Neuronal stem cell (in vitro differentiated cells): ENCODE data around the gene GLG1.

Experiments used
- DNase-seq: peaks from one replicate; pipeline ENCODE4 v3.0.0-alpha.2; 2013; ENCODE audit warnings: low spot score
- H2AFZ ChIP-seq: one replicate; pipeline ENCODE4 v1.6.1; 2013; ENCODE audit warnings: mild to moderate bottlenecking, low read length, inconsistent platforms
- H2AK5ac ChIP-seq: 2 replicates; pipeline ENCODE4 v1.6.1; 2013; ENCODE audit warnings: low read depth, mild to moderate bottlenecking, inconsistent platforms, low read length, moderate library complexity, mixed read lengths
- H2BK120ac ChIP-seq: 2 replicates; pipeline ENCODE4 v1.6.1; 2013; ENCODE audit warnings: low read depth, mild to moderate bottlenecking, inconsistent platforms, low read length, moderate library complexity, mixed read lengths
- H2BK12ac ChIP-seq: one replicate; pipeline ENCODE4 v1.6.1; 2013; ENCODE audit warnings: low read length, inconsistent platforms
- H2BK15ac ChIP-seq: 2 replicates; pipeline ENCODE4 v1.6.1; 2013; ENCODE audit warnings: mild to moderate bottlenecking, low read length, inconsistent platforms, mixed read lengths
- H2BK5ac ChIP-seq: one replicate; pipeline ENCODE4 v1.6.1; 2013; ENCODE audit warnings: inconsistent platforms, mild to moderate bottlenecking, low read length, moderate library complexity
- H3K14ac ChIP-seq: one replicate; pipeline ENCODE4 v1.6.1; 2013; ENCODE audit warnings: low read length, inconsistent platforms
- H3K18ac ChIP-seq: 2 replicates; pipeline ENCODE4 v1.6.1; 2013; ENCODE audit warnings: low read length, inconsistent platforms
- H3K23ac ChIP-seq: 2 replicates; pipeline ENCODE4 v1.6.1; 2013; ENCODE audit warnings: low read depth, mild to moderate bottlenecking, mixed read lengths, low read length, inconsistent platforms; ENCODE audit not compliant: poor library complexity
- H3K27ac ChIP-seq: replicated peaks from 3 replicates; pipeline ENCODE4 v1.5.1; 2013; ENCODE audit warnings: low read length, inconsistent platforms
- H3K27me3 ChIP-seq, 3 experiments: 2 replicates each; pipeline ENCODE4 v1.6.1; 2013; ENCODE audit warnings: low read length in 3 of 3, mild to moderate bottlenecking in 2 of 3, inconsistent platforms in 1 of 3, low read depth in 1 of 3, mixed read lengths in 1 of 3, moderate library complexity in 1 of 3; ENCODE audit not compliant: control insufficient read depth in 3 of 3, insufficient read depth in 3 of 3
- H3K36me3 ChIP-seq, 2 donors: replicated peaks in 1 of 2; 2 replicates each; pipeline ENCODE4 v1.6.1; 2013; ENCODE audit warnings: low read length in 2 of 2; ENCODE audit not compliant: control insufficient read depth in 2 of 2, insufficient read depth in 2 of 2
- H3K4ac ChIP-seq: 2 replicates; pipeline ENCODE4 v1.6.1; 2013; ENCODE audit warnings: inconsistent platforms, mild to moderate bottlenecking, low read length, moderate library complexity
- H3K4me1 ChIP-seq, 2 donors: 1 replicate in 1 of 2; 2 replicates in 1 of 2; pipeline ENCODE4 v1.6.1; 2013; ENCODE audit warnings: low read length in 2 of 2, low read depth in 1 of 2; ENCODE audit not compliant: control insufficient read depth in 2 of 2, insufficient read depth in 1 of 2
- H3K4me2 ChIP-seq: one replicate; pipeline ENCODE4 v1.6.1; 2013; ENCODE audit warnings: mild to moderate bottlenecking, low read length, inconsistent platforms; ENCODE audit not compliant: insufficient read depth, poor library complexity, severe bottlenecking
- H3K4me3 ChIP-seq, 2 donors: 2 replicates each; pipeline ENCODE4 v1.5.1; 2013; ENCODE audit warnings: low read length in 2 of 2, mild to moderate bottlenecking in 2 of 2, inconsistent platforms in 1 of 2, moderate library complexity in 1 of 2
- H3K79me1 ChIP-seq: one replicate; pipeline ENCODE4 v1.6.1; 2013; ENCODE audit warnings: low read depth, mild to moderate bottlenecking, inconsistent platforms, low read length, moderate library complexity
- H3K9ac ChIP-seq: one replicate; pipeline ENCODE4 v1.6.1; 2013; ENCODE audit warnings: mild to moderate bottlenecking, low read depth, low read length, inconsistent platforms; ENCODE audit not compliant: poor library complexity
- H3K9me3 ChIP-seq, 2 donors: replicated peaks in 1 of 2; 2 replicates each; pipeline versions ENCODE3 to v1.6.1; 2013; ENCODE audit warnings: low read length in 2 of 2, mild to moderate bottlenecking in 2 of 2, inconsistent platforms in 1 of 2, low read depth in 1 of 2, mixed read lengths in 1 of 2, moderate library complexity in 1 of 2; ENCODE audit not compliant: control insufficient read depth in 2 of 2, insufficient read depth in 1 of 2
- H4K8ac ChIP-seq: one replicate; pipeline ENCODE4 v1.6.1; 2013; ENCODE audit warnings: low read depth, mild to moderate bottlenecking, inconsistent platforms, low read length, moderate library complexity
- H4K91ac ChIP-seq: one replicate; pipeline ENCODE4 v1.6.1; 2013; ENCODE audit warnings: low read length, low read depth, mild to moderate bottlenecking, inconsistent platforms; ENCODE audit not compliant: poor library complexity
- WGBS, 2 donors: extraction: QIAGEN DNeasy Blood & Tissue Kit; methylation state at CpG; one replicate each; pipeline ENCODE4 v1.1.7; 2013; ENCODE audit warnings: missing lambda C conversion rate in 2 of 2, mixed read lengths in 1 of 2; ENCODE audit not compliant: insufficient read length in 2 of 2, insufficient replicate concordance in 1 of 2; ENCODE audit errors: extremely low coverage in 2 of 2; 5-methylcytosine and 5-hydroxymethylcytosine counted together

Gene GLG1

GRCh38 chr16:74592847-74593246 is 14.1 kb downstream of the GLG1 start:
- Histone ChIP-seq H3K4ac (no peak overlapping the region), H3K23ac (no peak overlapping the region), H3K14ac (no peak overlapping the region), H2AK5ac (no peak overlapping the region), H3K4me3 (no peak overlapping the region), H3K9ac (no peak overlapping the region), H4K8ac (no peak overlapping the region), H3K27me3 (no peaks in the 10 kb centered on the region), H3K27ac (no peak overlapping the region), H2BK5ac (no peak overlapping the region), H3K9me3 (peaks cover 0 to under 1% of the 10 kb centered on the region in 2 donors), H2AFZ (no peak overlapping the region), H3K18ac (no peak overlapping the region), H3K4me1 (no peaks in the 10 kb centered on the region), H3K79me1 (peaks cover 4% of the 10 kb centered on the region), H4K91ac (no peak overlapping the region), H2BK12ac (no peak overlapping the region), H2BK15ac (no peak overlapping the region), H2BK120ac (no peak overlapping the region), H3K36me3 (peaks cover 2 to 15% of the 10 kb centered on the region in 2 donors), H3K4me2 (no peak overlapping the region)
- DNase-seq, result no peak
- whole genome bisulfite sequencing, 2 donors, result no CpG with 5 or more reads among the region's 3 CpGs

GRCh38 chr16:74591876-74592650 is 14.9 kb downstream of the GLG1 start:
- H3K27ac ChIP-seq, result no peak overlapping the region
- H4K91ac ChIP-seq, result no peak overlapping the region
- H2BK15ac ChIP-seq, result no peak overlapping the region
- no peak overlapping the region for H2BK120ac ChIP-seq
- no peak overlapping the region for H3K9ac ChIP-seq
- H2BK5ac ChIP-seq, result no peak overlapping the region
- H3K4ac ChIP-seq, result no peak overlapping the region
- H3K9me3 ChIP-seq, result no peaks in the 10 kb centered on the region
- DNase-seq, result no peak
- no peak overlapping the region for H3K4me3 ChIP-seq
- H3K14ac ChIP-seq, result no peak overlapping the region
- H4K8ac ChIP-seq, result no peak overlapping the region
- no peak overlapping the region for H2AK5ac ChIP-seq
- H3K23ac ChIP-seq, result no peak overlapping the region
- H2AFZ ChIP-seq, result no peak overlapping the region
- H3K36me3 ChIP-seq, result peaks cover 2 to 15% of the 10 kb centered on the region in 2 donors
- H2BK12ac ChIP-seq, result no peak overlapping the region
- no peak overlapping the region for H3K18ac ChIP-seq
- peaks cover 6% of the 10 kb centered on the region for H3K79me1 ChIP-seq
- H3K27me3 ChIP-seq, result no peaks in the 10 kb centered on the region
- H3K4me2 ChIP-seq, result no peak overlapping the region
- no CpG with 5 or more reads among the region's 9 CpGs for WGBS, 2 donors
- H3K4me1 ChIP-seq, result no peaks in the 10 kb centered on the region

- Histone ChIP-seq H3K18ac (no peak overlapping the region), H3K79me1 (peaks cover 3% of the 10 kb centered on the region), H4K91ac (no peak overlapping the region), H3K9ac (no peak overlapping the region), H2BK5ac (no peak overlapping the region), H2BK15ac (no peak overlapping the region), H2AK5ac (no peak overlapping the region), H3K4ac (no peak overlapping the region), H3K9me3 (no peaks in the 10 kb centered on the region), H3K27ac (no peak overlapping the region), H3K4me2 (no peak overlapping the region), H3K27me3 (no peaks in the 10 kb centered on the region), H3K4me3 (no peak overlapping the region), H2BK120ac (no peak overlapping the region), H4K8ac (no peak overlapping the region), H3K4me1 (no peaks in the 10 kb centered on the region), H2AFZ (no peak overlapping the region), H3K36me3 (peaks cover 0 to 10% of the 10 kb centered on the region in 2 donors), H2BK12ac (no peak overlapping the region), H3K23ac (no peak overlapping the region), H3K14ac (no peak overlapping the region)
- DNase-seq, result no peak
- no CpG with 5 or more reads among the region's 6 CpGs for WGBS, 2 donors
These were observed 20.0 kb downstream of the GLG1 start for GRCh38 chr16:74586948-74587347.

GRCh38 chr16:74585846-74586443 is 21.0 kb downstream of the GLG1 start:
- no peak for DNase-seq
- Histone ChIP-seq H3K18ac (no peak overlapping the region), H3K4me3 (no peak overlapping the region), H3K4ac (no peak overlapping the region), H4K8ac (no peak overlapping the region), H2BK120ac (no peak overlapping the region), H2BK12ac (no peak overlapping the region), H3K14ac (no peak overlapping the region), H2BK15ac (no peak overlapping the region), H4K91ac (no peak overlapping the region), H2AK5ac (no peak overlapping the region), H3K36me3 (peaks cover 0 to 10% of the 10 kb centered on the region in 2 donors), H3K27me3 (no peaks in the 10 kb centered on the region), H3K4me2 (no peak overlapping the region), H3K27ac (no peak overlapping the region), H3K23ac (no peak overlapping the region), H3K4me1 (no peaks in the 10 kb centered on the region), H3K79me1 (peaks cover 3% of the 10 kb centered on the region), H3K9me3 (no peaks in the 10 kb centered on the region), H2BK5ac (no peak overlapping the region), H2AFZ (no peak overlapping the region), H3K9ac (no peak overlapping the region)
- no CpG with 5 or more reads among the region's 6 CpGs for WGBS, 2 donors
